GM12878 (cell line): Measurements from ENCODE around the gene TMEM175. TPM values are rescaled to one million over a fixed set of nuclear protein-coding genes. Genes with fewer than 3 reads are reported as not detected.

ENCODE experiments used
- ATAC-seq: fragments of 200-7000 bp; cut with Tn5 transposase; 3 replicates; pipeline ENCODE4 v1.9.1; 2020; ENCODE audit warnings: mild to moderate bottlenecking, moderate library complexity
- BruUV-seq: library from RNA; stranded (reverse); fragments of 400-500 nt; replicated peaks from 2 replicates; lab custom pipeline; 2021; lab: Mats Ljungman, UMichigan
- CTCF ChIA-PET: fragments of 300-600 bp; sonication (Branson Sonifier 250); formaldehyde crosslinking; extraction: SDS; loops from one replicate; lab custom pipeline; 2021; ENCODE audit warnings: inconsistent platforms; lab: Yijun Ruan, JAX
- POLR2A ChIA-PET: fragments of 350-600 bp; formaldehyde crosslinking; extraction: SDS; loops from one replicate; lab custom pipeline; 2021; ENCODE audit warnings: inconsistent platforms; lab: Charles Lee
- RAD21 ChIA-PET: fragments of 300-600 bp; sonication (Branson Sonifier 250); formaldehyde crosslinking; loops from one replicate; lab custom pipeline; 2023; ENCODE audit warnings: antibody characterized with exemption; ENCODE audit not compliant: unreplicated experiment; lab: Charles Lee
- SMC1A ChIA-PET: fragments of 300-600 bp; sonication (Branson Sonifier 250); formaldehyde crosslinking; loops from one replicate; lab custom pipeline; 2023; ENCODE audit not compliant: unreplicated experiment, uncharacterized antibody; lab: Charles Lee
- DNase-seq: peaks from one replicate; pipeline ENCODE4 v3.0.0-alpha.2; 2011; ENCODE audit warnings: low read depth, low spot score
- FAIRE-seq: peaks from 3 replicates; lab custom pipeline; 2011; peaks lifted over from hg19 to GRCh38; lab: Jason Lieb, UNC
- H2AFZ ChIP-seq: 2 replicates; pipeline ENCODE4 v1.6.0; 2011; ENCODE audit warnings: low read depth, low read length, control low read depth; ENCODE audit not compliant: control insufficient read depth
- H3K27ac ChIP-seq: 2 replicates; pipeline ENCODE4 v1.5.1; 2011; ENCODE audit warnings: control low read depth; ENCODE audit not compliant: control insufficient read depth, insufficient read depth
- H3K27me3 ChIP-seq, 2 experiments: replicated peaks in 1 of 2; 2 replicates each; pipeline versions ENCODE4 v1.6.0 to v1.6.1; 2011; ENCODE audit warnings: low read length in 1 of 2; ENCODE audit not compliant: control insufficient read depth in 2 of 2, insufficient read depth in 2 of 2
- H3K36me3 ChIP-seq, 2 experiments: 2 replicates each; pipeline ENCODE4 v1.5.1; 2011; ENCODE audit warnings: low read length in 1 of 2; ENCODE audit not compliant: control insufficient read depth in 2 of 2, insufficient read depth in 2 of 2
- H3K4me1 ChIP-seq: 2 replicates; pipeline ENCODE4 v1.6.1; 2011; ENCODE audit warnings: mild to moderate bottlenecking, low read length, moderate library complexity, mixed read lengths; ENCODE audit not compliant: control insufficient read depth, insufficient read depth
- H3K4me2 ChIP-seq: 2 replicates; pipeline ENCODE4 v1.6.0; 2011; ENCODE audit warnings: control low read depth; ENCODE audit not compliant: control insufficient read depth, insufficient read depth
- H3K4me3 ChIP-seq: fragments of 200-600 bp; sonication (generic); 2 replicates; pipeline ENCODE4 v1.5.1; 2016
- H3K79me2 ChIP-seq: 2 replicates; pipeline ENCODE4 v1.6.0; 2011; ENCODE audit warnings: low read length; ENCODE audit not compliant: control insufficient read depth, insufficient read depth
- H3K9ac ChIP-seq: 2 replicates; pipeline ENCODE4 v1.8.0; 2011; ENCODE audit warnings: low read length, control low read depth, mixed read lengths; ENCODE audit not compliant: control insufficient read depth, insufficient read depth
- H3K9me3 ChIP-seq: replicated peaks from 3 replicates; pipeline ENCODE4 v1.5.1; 2011; ENCODE audit warnings: mild to moderate bottlenecking, low read length; ENCODE audit not compliant: control insufficient read depth, insufficient read depth
- H4K20me1 ChIP-seq: 2 replicates; pipeline ENCODE4 v1.6.0; 2011; ENCODE audit not compliant: control insufficient read depth, insufficient read depth
- EED ChIP-seq: sonication (generic); IDR thresholded peaks from 2 replicates; pipeline ENCODE4 v1.6.1; 2016; ENCODE audit warnings: antibody characterized with exemption, low read depth
- EZH2 ChIP-seq: IDR thresholded peaks from 2 replicates; pipeline ENCODE4 v1.6.1; 2012; ENCODE audit warnings: low read depth, mild to moderate bottlenecking, control low read depth, inconsistent platforms, low read length, borderline replicate concordance; ENCODE audit not compliant: control insufficient read depth
- HDGF ChIP-seq: fragments of 450-650 bp; IDR thresholded peaks from 2 replicates; pipeline ENCODE4 v1.6.1; 2016; ENCODE audit warnings: antibody characterized with exemption
- MTA2 ChIP-seq: fragments of 450-650 bp; IDR thresholded peaks from 2 replicates; pipeline ENCODE4 v1.6.1; 2016; ENCODE audit warnings: low read depth, mild to moderate bottlenecking, moderate library complexity
- MXI1 ChIP-seq: fragments of 150-350 bp; IDR thresholded peaks from 2 replicates; pipeline ENCODE4 v1.6.1; 2011; ENCODE audit warnings: low read depth, mild to moderate bottlenecking, inconsistent platforms, low read length, improper control_type of control experiment
- NRF1 ChIP-seq: conservative IDR thresholded peaks from 2 replicates; pipeline ENCODE4 v1.6.1; 2011; ENCODE audit warnings: mild to moderate bottlenecking, low read depth, low read length, improper control_type of control experiment
- RBBP5 ChIP-seq: fragments of 200-600 bp; sonication (generic); conservative IDR thresholded peaks from 2 replicates; pipeline ENCODE4 v1.6.1; 2016
- SIN3A ChIP-seq: IDR thresholded peaks from 2 replicates; pipeline ENCODE4 v1.6.1; 2012; ENCODE audit warnings: low read depth, low read length, improper control_type of control experiment
- SMAD1 ChIP-seq: fragments of 450-650 bp; IDR thresholded peaks from 2 replicates; pipeline ENCODE4 v1.6.1; 2018; ENCODE audit warnings: mild to moderate bottlenecking, low read depth; ENCODE audit not compliant: partially characterized antibody
- STAT3 ChIP-seq: IDR thresholded peaks from 2 replicates; pipeline ENCODE4 v1.6.1; 2011; ENCODE audit warnings: low read depth, low read length, improper control_type of control experiment
- ZBTB11 ChIP-seq: fragments of 450-650 bp; formaldehyde crosslinking; IDR thresholded peaks from 2 replicates; pipeline ENCODE4 v1.5.0; 2022; ENCODE audit warnings: mild to moderate bottlenecking, missing genetic modification characterization
- ZBTB4 ChIP-seq: fragments of 450-650 bp; formaldehyde crosslinking; IDR thresholded peaks from 2 replicates; pipeline ENCODE4 v1.4.0; 2022; ENCODE audit warnings: mild to moderate bottlenecking, moderate library complexity
- ZZZ3 ChIP-seq: IDR thresholded peaks from 2 replicates; pipeline ENCODE4 v1.6.1; 2011; ENCODE audit warnings: low read depth; ENCODE audit not compliant: control insufficient read depth, insufficient read length
- WGBS: methylation state at CpG from one replicate; pipeline ENCODE4 v1.1.6; 2016; ENCODE audit warnings: low lambda C conversion rate; ENCODE audit not compliant: insufficient replicate concordance, insufficient coverage; ENCODE audit errors: missing lambda C conversion rate; 5-methylcytosine and 5-hydroxymethylcytosine counted together
- in situ Hi-C: fragments of 300-500 bp; cut with MboI; formaldehyde crosslinking; loops from 9 replicates; pipeline ENCODE4 v1.14.3; 2018; ENCODE audit warnings: mixed read lengths
- intact Hi-C: fragments of 100-400 bp; cut with micrococcal nuclease; formaldehyde crosslinking; loops from one replicate; pipeline ENCODE4 v1.14.2; 2022; ENCODE audit not compliant: unreplicated experiment
- polyA plus RNA-seq, 11 experiments: library from polyadenylated mRNA; depleted of rRNA in 4 of 11; unstranded in 6 of 11; stranded (reverse) in 5 of 11; fragments of >200 nt; fragmentation: Nextera tagmentation in 4 of 11; fragmentation: Illumina TruSeq in 1 of 11; extraction: Ambion mirVana in 4 of 11; extraction: Trizol in 1 of 11; gene quantifications; 1 replicate in 1 of 11; 2 replicates in 10 of 11; pipeline versions ENCODE4 v1.2.1 to v1.2.3, GENCODE V29; 2011 to 2016; ENCODE audit warnings: inconsistent platforms in 2 of 11, missing spikeins in 2 of 11, low read depth in 1 of 11
- total RNA-seq, 4 experiments: library from RNA; depleted of rRNA in 3 of 4; stranded (reverse); fragments of >200 nt in 3 of 4; fragmentation: Illumina TruSeq in 1 of 4; extraction: Trizol in 1 of 4; gene quantifications; 2 replicates each; pipeline versions ENCODE4 v1.2.1 to v1.2.3, GENCODE V29; 2013 to 2021

Gene TMEM175
- total and polyA plus RNA-seq, 10 of the 15 experiments (the other 5 are each of a cell fraction or from before 2014, with no cell fraction given), result 0.11 to 39.5 (median 22.3) TPM

GRCh38 chr4:990746-991367, 58.6 kb downstream of the TMEM175 start (continued):
- no peak for TF ChIP-seq ZBTB4 (CRISPR knock-in tag)
- TF ChIP-seq ZZZ3, result no peak
- TF ChIP-seq SIN3A, result no peak
- no peak for TF ChIP-seq HDGF
- TF ChIP-seq STAT3, result no peak
- no peak for TF ChIP-seq EZH2
- no peak for TF ChIP-seq NRF1

- Histone ChIP-seq H2AFZ (no peak overlapping the region), H4K20me1 (no peaks in the 10 kb centered on the region), H3K79me2 (no peaks in the 10 kb centered on the region), H3K27ac (no peak overlapping the region), H3K36me3 (no peaks in the 10 kb centered on the region), H3K4me1 (no peaks in the 10 kb centered on the region), H3K9me3 (no peaks in the 10 kb centered on the region; the same call in 2 of the 3 replicates), H3K9ac (no peak overlapping the region), H3K4me2 (no peak overlapping the region), H3K4me3 (no peak overlapping the region), H3K27me3 (no peaks in the 10 kb centered on the region)
- DNase-seq (no peak), ATAC-seq (no peak), FAIRE-seq (no peak)
- SMC1A ChIA-PET, result no interaction called here
- RAD21 ChIA-PET, result no interaction called here
- no peak for TF ChIP-seq MXI1
- no peak for TF ChIP-seq SMAD1
- no peak for TF ChIP-seq ZBTB11 (CRISPR knock-in tag)
- no peak for TF ChIP-seq RBBP5
- no peak for TF ChIP-seq MTA2
- no peak for TF ChIP-seq SIN3A
- TF ChIP-seq EED, result no peak
- WGBS, result 85% methylated on average over 48 of the region's 50 CpGs
- intact Hi-C loops (no loop called here), in situ Hi-C loops (no loop called here)
- CTCF ChIA-PET, result no interaction called here
- POLR2A ChIA-PET, result no interaction called here
- no TSS peak for BruUV-seq
These were observed 59.4 kb downstream of the TMEM175 start for GRCh38 chr4:991451-992296.
